ENCODE measurements around the gene OSGIN1.

OSGIN1 gene

GRCh38 chr16:83952587-83952939 is 477 bp upstream of the OSGIN1 start:
- no peak for DNase-seq (ENCODE audit: extremely low read depth, insufficient read length)
- TF ChIP-seq CTCF (IDR thresholded peaks at IDR 0.05; ENCODE audit: insufficient read depth, low read length, poor library complexity, severe bottlenecking), result no peak
- Histone ChIP-seq H3K4me3 (replicated peaks; ENCODE audit: low read depth, low read length) (no peak overlapping the region), H3K27me3 (replicated peaks; ENCODE audit: control insufficient read depth, insufficient read depth, low read length) (no peaks in the 10 kb centered on the region), H3K36me3 (ENCODE audit: control insufficient read depth, insufficient read depth, low read length) (no peaks in the 10 kb centered on the region)

- peak; percentile 58 for TF ChIP-seq CTCF (IDR thresholded peaks at IDR 0.05; ENCODE audit: insufficient read depth, low read length, poor library complexity, severe bottlenecking)
- H3K36me3 ChIP-seq (ENCODE audit: control insufficient read depth, insufficient read depth, low read length), result no peaks in the 10 kb centered on the region
- no peak for DNase-seq (ENCODE audit: extremely low read depth, insufficient read length)
- H3K27me3 ChIP-seq (replicated peaks; ENCODE audit: control insufficient read depth, insufficient read depth, low read length), result no peaks in the 10 kb centered on the region
- no peak overlapping the region for H3K4me3 ChIP-seq (replicated peaks; ENCODE audit: low read depth, low read length)
Observed at GRCh38 chr16:83953796-83954576, 946 bp downstream of the OSGIN1 start.

- H3K4me3 ChIP-seq (replicated peaks; ENCODE audit: low read depth, low read length), result no peak overlapping the region
- H3K27me3 ChIP-seq (replicated peaks; ENCODE audit: control insufficient read depth, insufficient read depth, low read length), result no peaks in the 10 kb centered on the region
- no peak for DNase-seq (ENCODE audit: extremely low read depth, insufficient read length)
- TF ChIP-seq CTCF (IDR thresholded peaks at IDR 0.05; ENCODE audit: insufficient read depth, low read length, poor library complexity, severe bottlenecking), result no peak
- no peaks in the 10 kb centered on the region for H3K36me3 ChIP-seq (ENCODE audit: control insufficient read depth, insufficient read depth, low read length)
Observed at GRCh38 chr16:83954577-83955016, 1.6 kb downstream of the OSGIN1 start.

GRCh38 chr16:83955218-83956130 is 2.4 kb downstream of the OSGIN1 start:
- no peak for DNase-seq (ENCODE audit: extremely low read depth, insufficient read length)
- Histone ChIP-seq H3K36me3 (ENCODE audit: control insufficient read depth, insufficient read depth, low read length) (no peaks in the 10 kb centered on the region), H3K27me3 (replicated peaks; ENCODE audit: control insufficient read depth, insufficient read depth, low read length) (no peaks in the 10 kb centered on the region), H3K4me3 (replicated peaks; ENCODE audit: low read depth, low read length) (no peak overlapping the region)
- no peak for TF ChIP-seq CTCF (IDR thresholded peaks at IDR 0.05; ENCODE audit: insufficient read depth, low read length, poor library complexity, severe bottlenecking)

- H3K4me3 ChIP-seq (replicated peaks; ENCODE audit: low read depth, low read length), result no peak overlapping the region
- TF ChIP-seq CTCF (IDR thresholded peaks at IDR 0.05; ENCODE audit: insufficient read depth, low read length, poor library complexity, severe bottlenecking), result peak; percentile 96
- peak; percentile 70 for DNase-seq (ENCODE audit: extremely low read depth, insufficient read length)
- no peaks in the 10 kb centered on the region for H3K36me3 ChIP-seq (ENCODE audit: control insufficient read depth, insufficient read depth, low read length)
- H3K27me3 ChIP-seq (replicated peaks; ENCODE audit: control insufficient read depth, insufficient read depth, low read length), result no peaks in the 10 kb centered on the region
Observed at GRCh38 chr16:83956336-83957289, 3.6 kb downstream of the OSGIN1 start.
